ENCODE measurements around the gene PDE7B. TPM values are rescaled to one million over a fixed set of nuclear protein-coding genes. Genes with fewer than 3 reads are reported as not detected.

Gene PDE7B
- total RNA-seq, 1 donor from 2014 or later = 12.6 TPM

DNA sequence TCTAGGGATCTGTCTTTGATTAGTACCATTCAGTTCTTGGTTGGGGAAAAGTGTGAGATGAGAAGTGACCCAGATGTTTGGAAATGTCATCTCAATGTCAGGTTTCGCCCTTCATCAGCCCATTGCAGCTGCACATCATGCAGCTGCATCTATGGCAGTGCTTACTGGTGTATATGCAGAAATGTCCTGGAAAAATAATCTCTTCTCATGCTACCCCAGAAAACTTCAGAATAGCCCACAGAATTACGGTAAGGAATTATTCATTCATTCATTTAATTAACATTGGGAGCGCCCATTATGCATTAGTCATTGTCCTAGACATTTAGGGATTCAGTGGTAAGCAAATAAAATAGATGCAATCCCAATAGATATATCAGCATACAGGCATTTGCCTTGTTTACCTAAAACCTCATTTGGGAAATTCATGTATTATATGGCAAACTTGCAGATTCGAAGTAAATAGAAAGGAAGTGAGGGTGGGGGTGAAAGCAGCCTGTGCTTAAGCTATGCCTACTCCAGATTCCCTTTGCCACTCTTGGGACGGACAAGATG, 89.2 kb downstream of the PDE7B start:
- H3K36me3 ChIP-seq = peaks cover 3% of the 10 kb centered on the region
- H3K4me1 ChIP-seq = peaks cover 7% of the 10 kb centered on the region
- H3K4me3 ChIP-seq = no peak overlapping the region
- H3K9me3 ChIP-seq (replicated peaks) = no peaks in the 10 kb centered on the region
- no peak overlapping the region for H3K27ac ChIP-seq (replicated peaks)
- TF ChIP-seq, protein P1, sequence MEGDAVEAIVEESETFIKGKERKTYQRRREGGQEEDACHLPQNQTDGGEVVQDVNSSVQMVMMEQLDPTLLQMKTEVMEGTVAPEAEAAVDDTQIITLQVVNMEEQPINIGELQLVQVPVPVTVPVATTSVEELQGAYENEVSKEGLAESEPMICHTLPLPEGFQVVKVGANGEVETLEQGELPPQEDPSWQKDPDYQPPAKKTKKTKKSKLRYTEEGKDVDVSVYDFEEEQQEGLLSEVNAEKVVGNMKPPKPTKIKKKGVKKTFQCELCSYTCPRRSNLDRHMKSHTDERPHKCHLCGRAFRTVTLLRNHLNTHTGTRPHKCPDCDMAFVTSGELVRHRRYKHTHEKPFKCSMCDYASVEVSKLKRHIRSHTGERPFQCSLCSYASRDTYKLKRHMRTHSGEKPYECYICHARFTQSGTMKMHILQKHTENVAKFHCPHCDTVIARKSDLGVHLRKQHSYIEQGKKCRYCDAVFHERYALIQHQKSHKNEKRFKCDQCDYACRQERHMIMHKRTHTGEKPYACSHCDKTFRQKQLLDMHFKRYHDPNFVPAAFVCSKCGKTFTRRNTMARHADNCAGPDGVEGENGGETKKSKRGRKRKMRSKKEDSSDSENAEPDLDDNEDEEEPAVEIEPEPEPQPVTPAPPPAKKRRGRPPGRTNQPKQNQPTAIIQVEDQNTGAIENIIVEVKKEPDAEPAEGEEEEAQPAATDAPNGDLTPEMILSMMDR (IDR thresholded peaks at IDR 0.05; ENCODE audit: borderline replicate concordance) = no peak
- H3K27me3 ChIP-seq (ENCODE audit: low read depth) = no peaks in the 10 kb centered on the region
- no peak for DNase-seq
- intact Hi-C loops (cut with micrococcal nuclease) = no loop called here

- TF ChIP-seq, protein P1 (IDR thresholded peaks at IDR 0.05; ENCODE audit: borderline replicate concordance) = no peak
- intact Hi-C loops (cut with micrococcal nuclease) = no loop called here
- no peaks in the 10 kb centered on the region for H3K9me3 ChIP-seq (replicated peaks)
- H3K4me3 ChIP-seq = no peak overlapping the region
- H3K27ac ChIP-seq (replicated peaks) = no peak overlapping the region
- DNase-seq = no peak
- H3K36me3 ChIP-seq = peaks cover 3% of the 10 kb centered on the region
- peaks cover 7% of the 10 kb centered on the region for H3K4me1 ChIP-seq
- no peaks in the 10 kb centered on the region for H3K27me3 ChIP-seq (ENCODE audit: low read depth)
Observed at GRCh38 chr6:135941275-135942025, 89.9 kb downstream of the PDE7B start.

DNA sequence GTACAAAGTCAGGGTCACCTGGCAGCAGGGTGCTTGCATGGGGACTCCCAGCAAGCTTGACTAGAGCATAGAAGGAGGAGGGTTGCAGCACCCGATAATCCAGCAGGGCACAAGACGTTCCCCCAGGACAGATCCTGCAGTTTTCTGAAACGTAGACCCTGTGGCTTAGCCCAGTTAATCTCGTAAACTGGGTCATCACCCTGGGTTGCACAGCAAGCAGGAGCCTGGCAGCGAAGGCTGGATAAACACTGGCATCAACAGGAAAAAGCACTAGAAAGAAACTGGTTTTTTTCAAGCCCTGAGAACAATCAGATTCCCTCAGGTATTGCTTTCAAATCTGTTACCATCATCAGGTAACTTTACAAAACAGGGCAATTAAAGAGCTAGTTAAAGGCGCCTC, 92.6 kb downstream of the PDE7B start:
- intact Hi-C loops (cut with micrococcal nuclease) = no loop called here
- no peak for DNase-seq

DNA sequence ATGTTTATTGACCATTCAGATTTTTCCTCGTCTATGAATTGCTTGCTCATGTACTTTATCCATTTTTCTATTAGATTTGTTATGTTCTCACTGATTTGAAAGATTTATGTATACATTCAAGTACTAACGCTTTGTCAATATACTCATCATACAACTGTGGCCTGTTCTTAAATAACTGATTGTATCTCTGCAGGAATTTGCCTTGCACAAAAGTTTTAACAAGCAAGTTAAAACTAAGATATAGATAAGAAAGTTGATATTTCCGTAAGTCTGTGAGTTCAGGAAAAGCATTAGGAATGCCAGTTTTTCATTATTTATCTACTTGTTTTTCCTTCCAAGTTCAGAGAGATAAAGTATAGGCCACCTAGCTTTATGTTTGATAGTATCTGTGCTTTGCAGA, 95.2 kb downstream of the PDE7B start:
- TF ChIP-seq, protein P1 (IDR thresholded peaks at IDR 0.05; ENCODE audit: borderline replicate concordance) = no peak
- DNase-seq = no peak
- H3K4me1 ChIP-seq = peaks cover 9% of the 10 kb centered on the region
- no peaks in the 10 kb centered on the region for H3K27me3 ChIP-seq (ENCODE audit: low read depth)
- H3K36me3 ChIP-seq = no peaks in the 10 kb centered on the region
- no peak overlapping the region for H3K4me3 ChIP-seq
- H3K9me3 ChIP-seq (replicated peaks) = no peaks in the 10 kb centered on the region
- no peak overlapping the region for H3K27ac ChIP-seq (replicated peaks)
- intact Hi-C loops (cut with micrococcal nuclease) = no loop called here

More for the DNA sequence above, 92.6 kb downstream of the PDE7B start:
- no peaks in the 10 kb centered on the region for H3K27me3 ChIP-seq (ENCODE audit: low read depth)
- H3K4me3 ChIP-seq = no peak overlapping the region
- TF ChIP-seq, protein P1 (IDR thresholded peaks at IDR 0.05; ENCODE audit: borderline replicate concordance) = no peak
- no peaks in the 10 kb centered on the region for H3K9me3 ChIP-seq (replicated peaks)
- no peak overlapping the region for H3K27ac ChIP-seq (replicated peaks)
- H3K36me3 ChIP-seq = peaks cover 3% of the 10 kb centered on the region
- peaks cover 9% of the 10 kb centered on the region for H3K4me1 ChIP-seq

DNA sequence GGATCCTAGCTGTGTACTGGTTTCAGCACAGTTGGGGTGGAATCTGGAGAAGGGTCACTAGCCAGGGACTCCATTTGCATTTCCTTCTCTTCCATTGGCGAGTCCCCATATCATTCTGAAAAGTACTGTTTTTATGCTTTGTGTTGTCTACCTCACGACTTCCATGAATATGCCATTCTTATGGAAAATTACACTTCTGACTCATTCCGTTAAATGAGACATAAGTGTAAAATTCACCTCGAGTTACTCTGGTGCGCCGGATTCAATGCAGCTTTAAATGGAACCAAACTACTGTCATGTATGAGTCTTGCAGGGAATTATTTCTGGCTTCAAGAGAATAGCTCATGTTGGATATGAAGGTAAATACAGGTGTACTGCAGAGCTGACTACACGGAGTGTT, 99.2 kb downstream of the PDE7B start:
- Histone ChIP-seq H3K36me3 (no peaks in the 10 kb centered on the region), H3K27me3 (ENCODE audit: low read depth) (no peaks in the 10 kb centered on the region), H3K9me3 (replicated peaks) (no peaks in the 10 kb centered on the region), H3K4me1 (peaks cover 15% of the 10 kb centered on the region), H3K27ac (replicated peaks) (no peak overlapping the region), H3K4me3 (no peak overlapping the region)
- no peak for DNase-seq
- intact Hi-C loops (cut with micrococcal nuclease) = no loop called here
- TF ChIP-seq, protein P1 (IDR thresholded peaks at IDR 0.05; ENCODE audit: borderline replicate concordance) = no peak

All from left ventricle myocardium inferior (tissue), 1 donor.